Sigmoid colon (tissue), 7 donors: ENCODE measurements around the gene ARCN1. TPM values are rescaled to one million over a fixed set of nuclear protein-coding genes. Genes with fewer than 3 reads are reported as not detected.
"Not testable (repeated sequence)": the region's sequence is repeated elsewhere in the genome, so short reads cannot be mapped to it uniquely, and the experiment has no call there.

Experiments
- DNase-seq: peaks from one replicate; pipeline ENCODE4 v3.0.0-alpha.2; 2019
- H3K27ac ChIP-seq, 4 donors: fragments of 200-600 bp; sonication (generic); one replicate each; pipeline ENCODE4 v1.5.1; 2016 to 2019; ENCODE audit warnings: mild to moderate bottlenecking in 1 of 4
- H3K27me3 ChIP-seq, 3 donors: fragments of 200-600 bp; sonication (generic); one replicate each; pipeline ENCODE4 v1.5.1; 2019; ENCODE audit warnings: mild to moderate bottlenecking in 1 of 3
- H3K36me3 ChIP-seq, 4 donors: fragments of 200-600 bp; sonication (generic); one replicate each; pipeline ENCODE4 v1.5.1; 2016 to 2019
- H3K4me1 ChIP-seq, 4 donors: fragments of 200-600 bp; sonication (generic); one replicate each; pipeline ENCODE4 v1.5.1; 2017 to 2019
- H3K4me3 ChIP-seq, 4 donors: fragments of 200-600 bp; sonication (generic); one replicate each; pipeline ENCODE4 v1.5.1; 2017 to 2019; ENCODE audit warnings: mild to moderate bottlenecking in 2 of 4, moderate library complexity in 1 of 4
- H3K9me3 ChIP-seq, 4 donors: fragments of 200-600 bp in 3 of 4; sonication (generic) in 3 of 4; one replicate each; pipeline versions ENCODE4 v1.5.1 to v1.6.1; 2013 to 2019
- EP300 ChIP-seq, 4 donors: sonication (generic); formaldehyde crosslinking; IDR thresholded peaks; one replicate each; pipeline ENCODE4 v1.6.1; 2017; ENCODE audit warnings: antibody characterized with exemption in 4 of 4
- POLR2A ChIP-seq, 2 donors: fragments of 450-650 bp; IDR thresholded peaks; one replicate each; pipeline ENCODE4 v1.6.1; 2016; ENCODE audit warnings: antibody characterized with exemption in 2 of 2, mild to moderate bottlenecking in 2 of 2, moderate library complexity in 2 of 2
- POLR2AphosphoS5 ChIP-seq, 4 donors: sonication (generic); formaldehyde crosslinking; IDR thresholded peaks; one replicate each; pipeline ENCODE4 v1.6.1; 2017; ENCODE audit warnings: antibody characterized with exemption in 4 of 4
- WGBS, 2 donors: extraction: QIAGEN DNeasy Blood & Tissue Kit; methylation state at CpG; one replicate each; pipeline ENCODE4 v1.1.7; 2013; 5-methylcytosine and 5-hydroxymethylcytosine counted together
- intact Hi-C: fragments of 100-400 bp; cut with DNase I; formaldehyde crosslinking; loops from one replicate; pipeline ENCODE4 v1.15.1; 2023
- polyA plus RNA-seq, 3 donors: library from polyadenylated mRNA; stranded (reverse); fragments of 200-250 nt; gene quantifications; one replicate each; pipeline ENCODE4 v1.2.3, GENCODE V29; 2013
- total RNA-seq, 4 donors: library from RNA; depleted of rRNA; stranded (reverse); fragments of >200 nt; gene quantifications; one replicate each; pipeline ENCODE4 v1.1.0, GENCODE V29; 2016
- TF ChIP-seq, protein P1 (sequence below), 4 experiments: fragments of 450-650 bp in 3 of 4; fragments of 200-600 bp in 1 of 4; IDR thresholded peaks; one replicate each; pipeline ENCODE4 v1.5.1; 2016 to 2019; ENCODE audit warnings: antibody characterized with exemption in 4 of 4, mild to moderate bottlenecking in 3 of 4, moderate library complexity in 2 of 4
- donor health status: healthy with polysubstance abuse.
- donor health status: Bipolar disorder and iron deficiency.
- donor health status: healthy.

The ARCN1 gene
- total and polyA plus RNA-seq, 7 donors, result 74.9 to 105 (median 87.8) TPM

DNA sequence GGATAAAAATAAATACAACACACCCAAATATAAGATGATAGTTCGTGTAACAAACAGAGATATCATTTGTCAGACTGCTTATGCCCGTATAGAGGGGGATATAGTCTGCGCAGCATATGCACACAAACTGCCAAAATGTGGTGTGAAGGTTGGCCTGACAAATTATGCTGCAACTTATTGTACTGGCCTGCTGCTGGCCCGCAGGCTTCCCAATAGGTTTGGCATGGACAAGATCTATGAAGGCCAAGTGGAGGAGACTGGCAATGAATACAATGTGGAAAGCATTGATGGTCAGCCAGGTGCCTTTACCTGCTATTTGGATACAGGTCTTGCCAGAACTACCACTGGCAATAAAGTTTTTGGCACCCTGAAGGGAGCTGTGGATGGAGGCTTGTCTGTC lies 11.4 kb upstream of the ARCN1 start:
- Histone ChIP-seq H3K4me3 (no peak overlapping the region), H3K36me3 (peaks cover 0 to 50% (median 17%) of the 10 kb centered on the region in 4 donors), H3K27ac (no peak overlapping the region), H3K9me3 (no peaks in the 10 kb centered on the region), H3K4me1 (peaks cover 0 to 15% (median 12%) of the 10 kb centered on the region in 4 donors), H3K27me3 (no peaks in the 10 kb centered on the region)
- 92 to 94% methylated on average over 4 of the region's 4 CpGs for WGBS, 2 donors
- no peak for DNase-seq
- no peak for TF ChIP-seq POLR2A (IDR thresholded peaks at IDR 0.05)
- TF ChIP-seq POLR2AphosphoS5 (IDR thresholded peaks at IDR 0.05), result no peak
- TF ChIP-seq, protein P1, sequence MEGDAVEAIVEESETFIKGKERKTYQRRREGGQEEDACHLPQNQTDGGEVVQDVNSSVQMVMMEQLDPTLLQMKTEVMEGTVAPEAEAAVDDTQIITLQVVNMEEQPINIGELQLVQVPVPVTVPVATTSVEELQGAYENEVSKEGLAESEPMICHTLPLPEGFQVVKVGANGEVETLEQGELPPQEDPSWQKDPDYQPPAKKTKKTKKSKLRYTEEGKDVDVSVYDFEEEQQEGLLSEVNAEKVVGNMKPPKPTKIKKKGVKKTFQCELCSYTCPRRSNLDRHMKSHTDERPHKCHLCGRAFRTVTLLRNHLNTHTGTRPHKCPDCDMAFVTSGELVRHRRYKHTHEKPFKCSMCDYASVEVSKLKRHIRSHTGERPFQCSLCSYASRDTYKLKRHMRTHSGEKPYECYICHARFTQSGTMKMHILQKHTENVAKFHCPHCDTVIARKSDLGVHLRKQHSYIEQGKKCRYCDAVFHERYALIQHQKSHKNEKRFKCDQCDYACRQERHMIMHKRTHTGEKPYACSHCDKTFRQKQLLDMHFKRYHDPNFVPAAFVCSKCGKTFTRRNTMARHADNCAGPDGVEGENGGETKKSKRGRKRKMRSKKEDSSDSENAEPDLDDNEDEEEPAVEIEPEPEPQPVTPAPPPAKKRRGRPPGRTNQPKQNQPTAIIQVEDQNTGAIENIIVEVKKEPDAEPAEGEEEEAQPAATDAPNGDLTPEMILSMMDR (IDR thresholded peaks at IDR 0.05), result no peak
- TF ChIP-seq EP300 (IDR thresholded peaks at IDR 0.05), result no peak
- intact Hi-C loops, result no loop called here

DNA sequence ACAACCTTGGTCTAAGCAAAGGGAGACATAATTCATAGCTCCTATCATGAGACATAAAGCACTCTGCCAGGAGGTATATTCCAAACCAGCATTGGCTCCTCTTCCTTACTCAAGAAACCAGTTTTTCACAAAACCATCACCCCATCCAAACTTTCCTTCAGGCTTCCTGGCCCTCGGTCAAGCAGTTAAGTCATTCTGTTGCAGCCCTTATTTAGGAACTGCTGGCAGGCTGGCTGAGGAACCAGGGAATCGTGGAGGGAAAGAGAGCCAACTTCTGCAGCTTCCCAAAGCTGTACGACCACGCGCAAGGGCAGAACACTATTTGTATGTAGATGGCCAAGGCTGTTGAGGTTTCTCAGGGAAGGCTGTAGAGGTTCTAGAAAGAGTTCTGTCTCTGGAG lies 7.2 kb upstream of the ARCN1 start:
- intact Hi-C loops, result loop anchor here (2.0 kb wide), 1 partner anchor 32 kb away; no protein-coding TSS in a partner anchor
- Histone ChIP-seq H3K27ac (peak overlapping the region; percentile 80 to 85 (median 81)), H3K4me3 (peak overlapping the region; percentile 35 to 58 (median 53)), H3K36me3 (peaks cover 0 to 10% (median 0%) of the 10 kb centered on the region in 4 donors), H3K4me1 (peaks cover 0 to 18% (median 15%) of the 10 kb centered on the region in 4 donors), H3K27me3 (no peaks in the 10 kb centered on the region), H3K9me3 (no peaks in the 10 kb centered on the region)
- no peak for TF ChIP-seq POLR2A (IDR thresholded peaks at IDR 0.05)
- TF ChIP-seq POLR2AphosphoS5 (IDR thresholded peaks at IDR 0.05), result peak in 2 of 4 donors; percentile 3 to 5
- TF ChIP-seq EP300 (IDR thresholded peaks at IDR 0.05), result no peak
- 54 to 59% methylated on average over 5 of the region's 5 CpGs for WGBS, 2 donors
- DNase-seq, result no peak

DNA sequence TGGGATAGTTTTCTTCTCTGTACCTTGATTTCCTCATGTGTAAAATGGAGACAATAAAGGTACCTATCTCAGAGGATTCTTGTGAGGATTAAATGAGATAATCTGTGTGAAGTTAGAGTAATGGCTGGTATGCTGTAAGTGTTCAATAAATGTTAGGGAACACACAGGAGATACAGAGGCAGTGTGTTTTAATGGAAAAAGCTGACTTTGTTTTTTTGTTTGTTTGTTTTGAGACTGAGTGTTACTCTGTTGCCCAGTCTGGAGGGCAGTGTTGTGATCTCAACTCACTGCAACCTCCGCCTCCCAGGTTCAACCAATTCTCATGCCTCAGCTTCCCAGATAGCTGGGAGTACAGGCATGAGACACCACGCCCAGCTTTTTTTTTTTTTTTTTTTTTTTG lies 2.5 kb upstream of the ARCN1 start:
- 61 to 98% methylated on average over 2 of the region's 2 CpGs for WGBS, 2 donors

DNA sequence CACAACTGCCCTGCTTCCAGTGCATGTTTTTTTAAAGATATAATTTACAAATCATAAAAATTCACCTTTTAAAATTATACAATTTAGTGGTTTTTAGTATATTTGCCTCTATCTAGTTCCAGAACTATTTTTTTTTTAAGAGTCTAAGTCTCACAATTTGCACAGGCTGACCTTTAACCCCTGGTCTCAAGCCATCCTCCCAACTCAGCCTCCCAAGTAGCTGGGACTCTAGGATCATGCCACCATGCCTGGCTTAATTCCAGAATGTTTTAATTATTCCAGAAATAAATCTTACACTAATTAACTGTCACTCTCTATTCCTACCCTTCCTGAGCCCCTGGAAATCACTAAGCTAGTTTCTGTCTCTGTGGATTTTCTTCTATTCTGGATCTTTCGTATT lies 1.4 kb upstream of the ARCN1 start:
- 95 to 99% methylated on average over 1 of the region's 1 CpG for WGBS, 2 donors
- intact Hi-C loops, result no loop called here

More for the DNA sequence above, 2.5 kb upstream of the ARCN1 start:
- TF ChIP-seq, protein P1 (IDR thresholded peaks at IDR 0.05), result no peak
- TF ChIP-seq POLR2A (IDR thresholded peaks at IDR 0.05), result no peak
- no peak for TF ChIP-seq EP300 (IDR thresholded peaks at IDR 0.05)
- TF ChIP-seq POLR2AphosphoS5 (IDR thresholded peaks at IDR 0.05), result no peak
- H3K27ac ChIP-seq, result no peak overlapping the region
- intact Hi-C loops, result no loop called here
- DNase-seq, result no peak
- no peaks in the 10 kb centered on the region for H3K9me3 ChIP-seq
- H3K4me1 ChIP-seq, result peaks cover 0 to 32% (median 28%) of the 10 kb centered on the region in 4 donors
- no peak overlapping the region for H3K4me3 ChIP-seq
- no peaks in the 10 kb centered on the region for H3K27me3 ChIP-seq
- no peaks in the 10 kb centered on the region for H3K36me3 ChIP-seq

DNA sequence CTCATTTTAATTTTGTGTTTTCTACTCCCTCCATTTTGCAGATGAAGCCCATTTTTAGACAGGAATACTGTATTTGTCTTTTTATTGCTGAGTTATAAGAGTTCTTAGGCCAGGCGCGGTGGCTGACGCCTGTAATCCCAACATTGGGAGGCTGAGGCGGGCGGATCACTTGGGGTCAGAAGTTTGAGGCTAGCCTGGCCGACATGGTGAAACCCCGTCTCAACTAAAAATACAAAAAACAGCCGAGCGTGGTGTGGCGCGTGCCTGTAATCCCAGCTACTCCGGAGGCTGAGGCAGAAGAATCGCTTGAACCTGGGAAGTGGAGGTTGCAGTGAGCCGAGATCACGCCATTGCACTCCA lies 528 bp upstream of the ARCN1 start:
- WGBS, 2 donors, result 7 to 23% methylated on average over 15 of the region's 15 CpGs
- H3K36me3 ChIP-seq, intact Hi-C loops, H3K9me3 ChIP-seq, H3K27me3 ChIP-seq, DNase-seq: not testable (repeated sequence)
- peak overlapping the region; percentile 92 to 99 (median 98) for H3K27ac ChIP-seq
- peak overlapping the region; percentile 76 to 99 (median 98) for H3K4me3 ChIP-seq
- peaks cover 0 to 40% (median 36%) of the 10 kb centered on the region in 4 donors for H3K4me1 ChIP-seq

More for the DNA sequence above, 1.4 kb upstream of the ARCN1 start:
- Histone ChIP-seq H3K4me3 (no peak overlapping the region), H3K4me1 (peaks cover 0 to 38% (median 30%) of the 10 kb centered on the region in 4 donors), H3K9me3 (no peaks in the 10 kb centered on the region), H3K36me3 (no peaks in the 10 kb centered on the region), H3K27me3 (no peaks in the 10 kb centered on the region), H3K27ac (no peak overlapping the region)
- TF ChIP-seq, protein P1 (IDR thresholded peaks at IDR 0.05), result no peak
- no peak for TF ChIP-seq EP300 (IDR thresholded peaks at IDR 0.05)
- no peak for TF ChIP-seq POLR2A (IDR thresholded peaks at IDR 0.05)
- TF ChIP-seq POLR2AphosphoS5 (IDR thresholded peaks at IDR 0.05), result no peak
- DNase-seq, result no peak
